Measurements from ENCODE around the gene C1orf226.

C1orf226 gene

GRCh38 chr1:162376691-162377090 lies 4.8 kb upstream of the C1orf226 start, which contains the start of gene SPATA46:
TSS of gene SPATA46 (minus strand) at chr1:162376854. CDS start at chr1:162376790, 64 bp downstream.
- no peak within 1 kb of the TSS for H3K27ac ChIP-seq
- TF ChIP-seq ZFX (IDR thresholded peaks at IDR 0.05) (no peak), CTCF (conservative IDR thresholded peaks at IDR 0.05) (no peak)

- TF ChIP-seq ZFX (IDR thresholded peaks at IDR 0.05), result no peak
- no peak for TF ChIP-seq CTCF (conservative IDR thresholded peaks at IDR 0.05)
- no peak overlapping the region for H3K27ac ChIP-seq
These were observed 1.3 kb upstream of the C1orf226 start for GRCh38 chr1:162380061-162380846.

DNA sequence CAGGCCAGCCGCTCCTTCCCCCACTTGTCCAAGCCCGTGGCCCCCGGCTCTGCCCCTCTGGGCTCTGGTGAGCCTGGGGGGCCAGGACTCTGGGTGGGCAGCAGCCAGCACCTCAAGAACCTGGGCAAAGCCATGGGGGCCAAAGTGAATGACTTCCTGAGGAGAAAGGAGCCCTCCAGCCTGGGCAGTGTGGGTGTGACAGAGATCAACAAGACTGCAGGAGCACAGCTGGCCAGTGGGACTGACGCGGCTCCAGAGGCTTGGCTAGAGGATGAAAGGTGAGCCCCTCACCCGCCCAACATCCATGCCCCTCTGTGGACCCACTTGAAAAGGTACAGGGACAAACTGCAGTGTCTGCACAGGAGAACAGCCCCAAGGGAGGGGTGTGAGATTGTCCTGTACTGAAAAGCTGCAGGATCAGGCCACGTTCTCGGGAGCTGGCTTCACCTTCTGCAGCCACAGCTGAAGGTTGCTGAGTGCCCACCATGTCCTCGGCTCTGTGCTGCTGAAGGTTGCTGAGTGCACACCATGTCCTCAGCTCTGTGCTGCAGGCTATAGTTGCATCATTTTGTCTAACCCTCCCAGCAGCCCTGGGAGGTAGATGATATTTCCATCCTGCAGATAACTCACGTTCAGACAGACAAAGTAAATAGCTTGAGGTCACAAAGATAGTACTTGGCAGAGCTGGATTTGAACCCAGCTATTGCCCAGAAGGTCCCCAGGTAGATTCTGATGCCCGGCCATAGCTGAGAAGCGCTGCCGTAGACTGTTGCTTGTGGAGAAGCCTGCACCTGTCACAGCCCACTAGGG lies 618 bp downstream of the C1orf226 start:
- no peak overlapping the region for H3K27ac ChIP-seq
- TF ChIP-seq CTCF (conservative IDR thresholded peaks at IDR 0.05) (no peak), ZFX (IDR thresholded peaks at IDR 0.05) (no peak)

DNA sequence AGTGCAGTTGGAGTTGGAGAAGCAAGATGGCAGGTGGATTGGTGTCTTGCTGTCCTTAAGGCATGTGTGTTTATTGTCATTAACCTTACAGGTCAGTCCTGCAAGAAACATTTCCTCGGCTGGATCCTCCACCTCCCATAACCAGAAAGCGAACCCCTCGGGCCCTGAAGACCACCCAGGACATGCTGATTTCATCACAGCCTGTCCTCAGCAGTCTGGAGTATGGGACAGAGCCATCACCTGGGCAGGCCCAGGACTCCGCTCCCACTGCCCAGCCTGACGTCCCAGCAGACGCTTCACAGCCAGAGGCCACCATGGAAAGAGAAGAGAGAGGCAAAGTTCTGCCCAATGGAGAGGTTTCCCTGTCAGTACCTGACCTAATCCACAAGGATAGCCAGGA lies 1.6 kb downstream of the C1orf226 start:
- H3K27ac ChIP-seq, result no peak overlapping the region

GRCh38 chr1:162383516-162383915 lies 2.0 kb downstream of the C1orf226 start:
- TF ChIP-seq CTCF (conservative IDR thresholded peaks at IDR 0.05) (no peak), ZFX (IDR thresholded peaks at IDR 0.05) (no peak)
- H3K27ac ChIP-seq, result no peak overlapping the region

More for the DNA sequence above, 1.6 kb downstream of the C1orf226 start:
- TF ChIP-seq ZFX (IDR thresholded peaks at IDR 0.05) (no peak), CTCF (conservative IDR thresholded peaks at IDR 0.05) (no peak)

DNA sequence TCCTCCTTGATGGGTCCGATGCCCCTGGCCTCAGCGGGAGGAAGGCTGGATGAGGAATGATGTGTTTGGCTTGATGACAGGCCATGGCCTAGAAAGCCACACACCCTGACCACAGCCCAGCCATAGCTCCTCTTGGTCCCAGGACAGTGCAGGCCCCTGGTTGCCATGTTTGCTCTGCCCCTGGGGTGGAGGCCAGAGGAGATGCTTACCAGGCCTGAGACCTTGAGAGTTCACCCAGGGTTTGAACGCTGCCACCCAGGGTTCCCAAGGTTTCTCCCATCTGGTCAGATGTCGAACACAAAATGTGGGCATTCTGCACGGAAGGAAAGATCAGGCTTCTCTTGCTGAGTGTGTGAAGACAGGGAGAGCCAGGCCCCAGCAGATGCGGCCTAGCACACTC lies 2.6 kb downstream of the C1orf226 start:
- TF ChIP-seq ZFX (IDR thresholded peaks at IDR 0.05), result no peak
- TF ChIP-seq CTCF (conservative IDR thresholded peaks at IDR 0.05), result no peak
- no peak overlapping the region for H3K27ac ChIP-seq

Measured in C4-2B (cell line).